GM12891 (cell line): ENCODE results near the gene CEACAM20.

ENCODE experiments used
- PAX5 ChIP-seq: IDR thresholded peaks from 2 replicates; pipeline ENCODE4 v1.6.1; 2011; ENCODE audit warnings: low read length, moderate library complexity, mild to moderate bottlenecking; ENCODE audit not compliant: insufficient read depth, severe bottlenecking
- POLR2A ChIP-seq: IDR thresholded peaks from 2 replicates; pipeline ENCODE4 v1.6.1; 2011; ENCODE audit warnings: low read depth, low read length, control low read depth
- POLR2AphosphoS5 ChIP-seq: IDR thresholded peaks from 2 replicates; pipeline ENCODE4 v1.6.1; 2011; ENCODE audit warnings: low read depth, low read length, control low read depth
- POU2F2 ChIP-seq: IDR thresholded peaks from 2 replicates; pipeline ENCODE4 v1.6.1; 2011; ENCODE audit warnings: low read depth, mild to moderate bottlenecking, control low read depth, low read length, moderate library complexity
- SPI1 ChIP-seq: IDR thresholded peaks from 2 replicates; pipeline ENCODE4 v1.6.1; 2011; ENCODE audit warnings: low read depth, low read length, control low read depth
- TAF1 ChIP-seq: IDR thresholded peaks from 2 replicates; pipeline ENCODE4 v1.6.1; 2011; ENCODE audit warnings: low read depth, low read length, control low read depth

DNA sequence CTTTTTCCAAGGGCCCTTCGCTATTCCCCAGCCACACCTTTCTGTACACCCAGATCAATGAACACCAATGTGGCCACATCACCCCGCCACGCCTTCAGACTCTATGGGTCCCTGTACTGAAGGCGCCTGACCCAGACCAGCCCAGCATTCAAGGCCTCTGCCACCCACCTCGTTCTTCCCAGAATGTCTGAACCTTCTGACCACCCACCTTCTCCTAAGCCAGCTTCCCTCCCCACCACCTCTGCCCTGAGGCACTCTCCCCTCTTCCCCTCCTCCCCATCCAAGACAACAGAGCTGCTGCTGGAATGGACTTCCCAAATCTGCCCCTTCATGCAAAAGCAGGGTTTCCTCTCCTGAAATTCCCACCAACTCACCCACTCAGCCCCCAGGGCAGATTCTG, 3.3 kb upstream of the CEACAM20 start:
- TF ChIP-seq POLR2AphosphoS5 (no peak), POLR2A (no peak), TAF1 (no peak), SPI1 (no peak), PAX5 (no peak), POU2F2 (no peak)
